Activated T-cell treated with anti-CD3 and anti-CD28 coated beads for 4 hours (primary cell): ENCODE results near the gene UXS1.

Experiments used
- DNase-seq: peaks from one replicate; pipeline ENCODE4 v3.0.0-alpha.2; 2020

The UXS1 gene

DNA sequence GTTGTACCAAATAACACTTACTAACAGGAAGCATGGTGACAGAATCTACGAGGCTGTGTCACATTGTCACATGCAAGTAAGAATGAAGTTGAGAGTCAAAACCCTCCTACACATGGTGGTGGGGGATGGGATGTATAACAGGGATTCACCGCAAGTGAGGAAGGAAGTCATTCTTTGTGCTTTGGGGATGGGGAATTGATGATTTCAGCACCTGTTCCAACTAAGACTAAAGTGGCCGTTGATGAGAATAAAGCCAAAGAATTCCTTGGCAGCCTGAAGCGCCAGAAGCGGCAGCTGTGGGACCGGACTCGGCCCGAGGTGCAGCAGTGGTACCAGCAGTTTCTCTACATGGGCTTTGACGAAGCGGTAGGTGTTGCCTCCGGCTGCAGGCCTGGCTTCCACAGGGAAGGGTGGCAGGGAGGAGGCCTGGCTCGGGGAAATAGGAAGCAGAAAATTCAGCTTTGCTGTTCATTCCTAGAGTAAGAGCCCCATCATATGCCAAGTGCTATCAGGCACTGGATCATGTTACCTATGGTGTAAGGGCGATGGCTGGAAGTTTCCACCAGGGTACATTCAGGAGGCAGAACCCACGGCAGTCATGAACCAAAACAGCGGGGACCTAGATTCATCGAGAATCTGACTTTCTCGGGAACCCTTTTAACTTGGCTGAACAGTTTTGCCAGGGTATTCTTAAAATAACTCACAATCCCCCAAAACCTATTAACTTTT, 120.3 kb downstream of the UXS1 start:
- no peak for DNase-seq

DNA sequence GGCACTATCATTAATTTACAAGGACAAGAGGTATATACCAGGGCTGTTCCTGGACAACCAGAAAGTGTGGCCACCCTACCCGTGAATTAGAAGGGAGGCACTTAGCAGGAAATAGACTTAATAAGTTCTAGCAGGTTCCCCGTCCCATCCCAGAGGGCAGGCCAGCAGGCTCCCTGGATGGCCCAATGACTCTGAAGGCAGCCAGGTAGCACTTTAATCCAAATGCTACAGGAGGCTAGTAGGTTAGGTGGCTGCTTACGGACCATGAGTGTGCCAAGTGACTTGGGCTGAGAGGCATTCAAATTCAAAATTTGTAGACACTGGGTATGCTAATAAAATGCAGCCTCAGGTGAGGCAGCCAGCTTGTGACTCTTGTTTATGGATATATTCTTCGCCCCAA, 123.9 kb downstream of the UXS1 start:
- DNase-seq = no peak

DNA sequence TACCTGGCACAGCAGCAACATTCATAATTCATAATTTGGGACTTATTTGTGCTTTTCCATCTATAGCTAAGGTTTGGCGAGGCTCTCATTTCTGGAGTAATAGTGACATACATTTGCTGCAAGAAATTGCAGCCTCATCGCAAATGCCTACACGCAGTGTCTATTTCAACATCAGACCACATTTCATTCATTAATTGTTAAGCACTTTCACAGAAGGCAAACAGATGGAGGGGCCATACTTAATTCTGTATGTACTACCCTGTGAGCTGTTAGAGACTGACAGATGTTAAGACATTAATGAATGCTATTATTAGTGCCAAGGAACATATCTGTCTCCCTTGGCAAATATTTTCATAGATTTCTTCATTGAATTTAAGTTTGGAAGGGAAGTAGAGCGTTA, 125.7 kb downstream of the UXS1 start:
- DNase-seq = no peak

DNA sequence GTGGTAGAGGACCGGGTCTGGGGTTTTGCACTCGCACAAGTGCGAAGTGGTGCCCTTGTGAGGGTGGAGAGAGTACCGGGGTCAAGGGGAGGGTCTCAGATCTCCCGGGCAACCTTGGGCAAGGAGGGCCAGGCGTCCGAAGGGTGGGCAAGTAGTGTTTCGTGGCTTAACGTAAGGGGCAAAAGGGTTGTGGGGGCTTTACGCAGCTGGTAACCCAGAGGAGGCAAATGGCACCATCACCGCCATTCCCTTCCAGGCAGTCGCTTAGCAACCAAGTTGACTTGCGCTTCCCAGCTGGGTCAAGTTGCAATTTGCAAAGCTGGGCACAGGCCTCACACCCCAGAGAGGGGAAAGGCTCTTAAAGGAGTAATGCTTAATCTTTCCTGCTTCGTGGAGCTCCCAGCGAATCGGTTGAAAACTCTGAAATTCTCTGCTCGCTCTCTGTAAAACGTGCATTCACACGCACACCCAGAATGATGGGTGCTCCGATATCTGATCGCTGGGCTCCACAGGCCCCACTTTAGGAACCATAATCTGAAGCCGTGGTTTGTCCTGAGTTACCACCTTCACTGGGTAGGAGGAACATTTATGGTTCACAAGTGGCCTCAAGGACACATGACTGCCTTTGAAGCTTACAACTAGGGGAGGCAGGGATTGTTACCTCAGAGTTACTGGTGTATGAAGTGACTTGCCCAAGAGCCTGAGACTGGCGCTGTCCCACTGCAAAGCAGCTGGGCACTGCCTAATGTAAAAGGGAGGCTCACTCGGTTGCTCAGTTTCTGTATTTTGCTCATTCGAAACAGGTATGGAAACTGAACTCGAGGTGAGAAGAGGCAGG, 127.9 kb downstream of the UXS1 start:
- no peak for DNase-seq

DNA sequence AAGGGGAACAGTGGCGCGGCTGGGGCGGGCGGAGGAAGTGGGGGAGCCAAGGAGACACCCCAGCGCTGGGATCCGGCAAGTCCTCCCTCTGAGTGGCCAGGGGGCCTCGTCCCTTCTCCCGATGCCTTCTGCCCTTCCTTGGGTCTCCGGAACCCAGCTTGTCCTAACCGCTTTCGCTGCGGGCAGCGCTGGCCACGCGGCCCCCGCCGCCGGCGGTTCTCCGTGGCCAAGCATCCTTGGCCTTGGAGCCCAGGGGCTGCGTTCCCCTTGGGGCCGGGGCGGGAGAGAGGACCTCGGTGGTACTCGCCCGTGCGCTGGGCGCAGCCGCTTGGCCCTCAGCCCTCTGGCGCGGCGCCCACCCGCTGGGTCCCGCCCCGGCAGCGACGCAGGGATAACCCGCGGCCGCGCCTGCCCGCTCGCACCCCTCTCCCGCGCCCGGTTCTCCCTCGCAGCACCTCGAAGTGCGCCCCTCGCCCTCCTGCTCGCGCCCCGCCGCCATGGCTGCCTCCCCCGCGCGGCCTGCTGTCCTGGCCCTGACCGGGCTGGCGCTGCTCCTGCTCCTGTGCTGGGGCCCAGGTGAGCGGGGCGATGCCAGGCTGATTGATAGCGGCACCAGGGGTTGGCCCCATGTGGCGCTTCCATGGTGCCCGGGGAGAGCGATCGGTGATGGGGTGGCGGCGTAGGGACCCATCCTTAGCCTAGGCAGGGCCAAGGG, 128.7 kb downstream of the UXS1 start:
- no peak for DNase-seq

DNA sequence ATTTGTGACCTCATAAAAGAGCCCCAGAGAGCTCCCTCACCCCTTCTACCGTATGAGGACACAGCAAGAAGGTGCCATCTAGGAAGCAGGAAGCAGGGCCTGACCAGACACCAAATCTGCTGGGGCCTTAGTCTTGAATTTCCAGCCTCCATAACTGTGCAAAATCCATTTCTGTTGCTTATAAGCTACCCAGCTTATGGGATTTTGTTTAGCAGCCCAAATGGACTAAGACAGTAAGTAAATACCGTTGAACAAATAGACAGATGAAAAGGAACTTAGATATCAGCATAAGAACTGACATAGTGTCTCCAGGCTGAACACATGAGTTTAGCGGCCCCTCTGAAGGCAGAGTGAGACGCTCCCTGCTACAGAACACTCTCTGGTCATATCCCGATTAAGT, 130.9 kb downstream of the UXS1 start:
- DNase-seq = no peak

DNA sequence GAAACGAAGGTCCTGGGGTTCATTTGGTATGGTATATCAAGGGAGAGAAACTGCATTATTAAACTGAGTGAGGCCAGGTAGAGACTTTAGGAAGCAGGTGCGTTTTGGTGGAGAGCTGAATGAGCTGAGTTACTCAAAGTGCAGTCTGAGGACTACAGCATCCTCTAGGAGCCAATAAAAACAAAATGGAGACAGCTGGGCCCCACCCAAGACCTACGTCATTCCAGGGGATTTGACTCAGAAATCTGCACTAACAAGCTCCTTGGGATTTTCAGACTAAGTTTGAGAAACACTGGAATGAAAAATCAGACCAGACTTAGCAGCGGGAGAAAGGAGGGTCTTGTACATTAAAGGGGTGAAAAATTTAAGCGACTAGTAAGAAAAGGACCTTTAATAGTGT, 131.5 kb downstream of the UXS1 start:
- no peak for DNase-seq

DNA sequence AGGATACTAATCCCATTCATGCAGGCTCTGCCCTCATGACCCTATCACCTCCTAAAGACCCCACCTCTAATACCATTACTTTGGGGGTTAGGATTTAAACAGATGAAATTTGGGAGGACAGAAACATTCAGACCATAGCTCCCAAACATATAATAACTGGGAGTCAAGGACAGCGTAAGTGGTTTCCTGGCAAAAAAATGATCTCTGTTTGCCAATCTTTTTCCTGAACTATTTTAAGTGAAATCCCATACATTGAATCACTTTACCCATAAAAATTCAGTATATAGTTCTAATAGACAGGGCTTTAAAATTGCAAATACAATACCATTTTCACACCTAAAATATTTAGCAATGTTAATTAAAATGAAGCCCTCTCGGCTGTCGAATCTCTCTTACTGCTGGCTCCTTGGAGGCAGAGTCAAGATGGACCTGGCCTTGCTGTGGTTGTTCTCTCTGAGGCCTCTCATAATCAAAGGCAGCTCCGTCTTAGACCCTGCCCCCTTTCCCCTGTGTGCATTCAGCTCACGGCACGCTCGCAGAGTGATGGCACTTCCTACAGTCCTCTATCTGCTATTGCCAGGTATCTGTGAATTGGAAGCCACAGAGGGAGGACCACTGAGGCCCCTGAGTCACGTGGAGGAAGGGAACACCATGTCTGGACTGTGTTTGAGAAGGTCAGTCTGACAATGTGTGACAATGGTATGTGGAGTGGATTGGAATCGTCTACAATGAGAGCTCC, 132.3 kb downstream of the UXS1 start:
- no peak for DNase-seq

DNA sequence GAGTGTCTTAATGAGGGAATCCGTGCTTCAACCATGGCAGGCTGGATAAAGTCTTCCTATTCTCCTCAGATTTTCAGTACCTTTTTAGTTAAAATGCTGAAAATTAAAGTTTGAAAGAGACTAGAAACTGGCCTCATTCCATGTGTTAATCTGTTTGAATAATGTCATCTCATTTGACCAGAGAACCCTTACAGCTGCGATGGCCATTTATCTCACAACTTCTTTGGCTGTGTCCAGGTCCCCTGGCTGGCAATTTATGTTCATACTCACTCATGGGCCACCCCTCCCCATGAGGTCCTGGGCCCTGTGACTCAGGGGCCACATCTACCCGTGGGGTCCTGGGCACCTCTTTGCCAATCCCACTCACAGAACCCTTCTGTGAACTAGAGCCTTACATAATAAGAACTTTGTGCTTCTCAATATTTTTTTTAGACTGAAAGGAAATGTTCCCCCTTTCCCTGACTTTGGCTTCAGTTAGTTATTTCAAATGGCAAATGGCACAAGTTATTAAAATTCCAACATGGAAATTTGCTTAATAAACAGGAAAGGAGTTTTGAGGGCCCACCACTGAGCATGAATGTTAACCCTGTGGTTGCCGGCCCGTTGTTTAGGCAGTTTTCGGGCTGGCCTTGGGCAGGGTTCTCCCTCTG, 134.6 kb downstream of the UXS1 start:
- no peak for DNase-seq

DNA sequence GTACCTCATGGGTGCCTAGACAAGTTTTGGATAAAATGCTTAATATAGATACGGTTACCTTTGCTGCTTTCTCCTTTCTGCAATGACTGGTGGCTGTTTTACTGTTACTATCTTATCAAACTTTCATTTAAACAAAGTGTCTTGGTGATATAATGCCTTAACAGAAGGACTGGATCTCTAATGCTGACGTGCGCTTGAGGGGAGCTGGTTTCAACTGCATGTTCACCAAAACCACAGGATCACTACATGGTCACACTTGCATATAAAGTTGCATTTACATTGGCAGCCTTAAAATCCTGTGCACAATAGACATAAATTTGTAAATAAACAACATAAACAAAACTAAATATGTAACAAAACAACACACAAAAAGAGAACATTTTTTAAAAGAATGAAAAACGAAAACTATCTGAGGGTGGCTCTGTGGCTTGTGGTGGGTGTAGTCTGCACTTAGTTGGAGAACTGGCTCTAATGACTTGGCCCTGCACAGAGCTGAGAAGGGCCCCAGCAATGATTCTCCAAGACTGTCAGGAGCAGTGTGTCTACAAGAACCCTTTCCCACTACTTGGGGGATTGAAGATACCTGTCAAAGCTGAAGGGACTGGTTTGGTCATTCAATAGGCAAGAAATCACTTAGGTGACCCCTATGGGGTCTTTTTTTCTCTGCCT, 135.5 kb downstream of the UXS1 start:
- no peak for DNase-seq

DNA sequence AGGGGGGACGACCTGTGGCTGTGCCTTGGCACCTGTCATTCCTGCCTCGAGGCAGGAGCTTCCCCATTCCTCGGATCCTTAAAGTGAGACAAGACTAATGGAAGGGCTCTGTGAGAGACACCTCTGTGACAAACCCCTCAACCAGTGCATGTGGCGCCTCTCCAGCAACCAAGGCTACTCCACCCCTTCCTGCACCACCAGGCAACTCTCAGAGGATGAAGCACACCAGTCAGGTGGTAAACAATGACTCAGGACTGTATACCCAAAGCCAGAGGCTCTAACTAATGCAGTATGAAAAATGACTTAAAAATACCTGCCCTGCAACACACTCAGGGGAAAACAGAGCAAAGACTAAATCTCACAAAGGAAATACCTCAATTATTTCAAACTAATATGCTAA, 136.9 kb downstream of the UXS1 start:
- peak; percentile 21 for DNase-seq

DNA sequence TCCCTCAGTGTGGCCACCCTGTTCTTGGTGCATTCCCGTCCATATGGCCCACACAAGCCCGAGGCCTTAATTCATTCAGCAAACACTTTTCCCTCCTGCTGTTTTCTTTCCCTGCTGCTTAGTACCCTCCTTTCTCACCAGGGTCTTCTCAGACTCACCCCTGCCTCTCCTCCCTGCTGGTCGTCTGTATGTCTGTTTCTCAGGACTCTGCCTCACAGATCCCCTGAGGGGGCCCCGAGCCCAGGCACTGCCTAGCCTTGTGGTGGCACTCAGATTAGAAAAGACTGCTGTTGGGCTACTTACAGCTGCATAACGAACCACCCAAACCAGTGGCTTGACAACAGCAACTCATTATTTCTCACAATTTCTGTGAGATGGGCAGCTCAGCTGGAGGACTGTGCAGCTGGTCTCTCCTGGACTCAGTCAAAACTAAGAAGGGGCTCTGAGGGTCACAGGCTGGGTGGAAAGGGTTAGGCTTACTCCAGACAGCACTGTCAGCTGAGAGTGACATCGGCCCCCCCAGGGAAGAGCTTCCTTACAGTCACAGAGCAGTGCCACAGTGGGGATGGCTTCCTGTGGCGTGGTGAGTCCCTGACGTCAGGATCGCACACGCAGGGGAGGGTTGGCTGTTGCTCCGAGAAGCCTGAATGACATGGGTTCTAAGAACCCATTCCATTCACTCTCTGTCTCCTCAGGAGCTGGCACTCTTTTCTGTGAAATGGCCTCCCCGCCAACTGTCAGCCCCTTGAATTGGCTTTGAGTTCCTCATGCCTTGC, 139.0 kb downstream of the UXS1 start:
- no peak for DNase-seq

DNA sequence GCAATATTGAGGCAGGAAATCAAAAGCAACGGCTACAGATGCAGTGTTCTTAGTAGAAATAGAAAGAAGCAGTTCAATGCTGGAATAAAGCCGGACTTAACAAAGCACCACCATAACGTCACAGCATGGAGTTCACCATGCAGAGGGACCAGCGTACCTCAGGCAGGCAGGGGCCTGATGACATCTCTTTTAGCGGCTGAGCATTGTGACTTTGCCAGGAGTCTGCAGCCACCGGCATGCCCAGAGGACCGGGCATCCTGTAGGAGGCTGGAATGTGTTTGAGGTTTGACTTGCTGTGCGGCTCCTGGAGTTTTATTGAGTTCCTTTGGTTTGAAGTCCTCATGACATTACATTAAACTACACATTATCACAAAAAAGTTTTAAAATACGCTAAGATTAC, 139.8 kb downstream of the UXS1 start:
- no peak for DNase-seq

DNA sequence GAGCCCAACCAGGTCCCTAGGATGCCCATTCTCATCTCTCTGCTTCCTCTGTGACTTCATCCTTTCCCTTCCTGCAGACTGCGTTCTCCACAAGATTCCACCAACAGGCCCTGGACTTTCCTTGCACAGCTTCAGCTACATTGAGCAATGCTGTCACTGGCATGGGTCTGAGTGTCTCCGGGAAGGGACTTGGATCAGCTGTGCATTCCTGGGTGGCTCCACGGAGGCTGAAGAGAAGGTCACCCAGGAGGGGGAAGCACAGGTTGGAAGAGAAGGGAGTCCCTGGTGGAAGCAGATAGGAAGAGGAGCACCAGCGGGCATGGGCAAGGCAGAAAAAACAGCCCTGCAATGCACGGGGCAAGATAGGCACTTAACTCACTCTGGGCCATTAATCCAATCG, 140.5 kb downstream of the UXS1 start:
- DNase-seq = no peak

DNA sequence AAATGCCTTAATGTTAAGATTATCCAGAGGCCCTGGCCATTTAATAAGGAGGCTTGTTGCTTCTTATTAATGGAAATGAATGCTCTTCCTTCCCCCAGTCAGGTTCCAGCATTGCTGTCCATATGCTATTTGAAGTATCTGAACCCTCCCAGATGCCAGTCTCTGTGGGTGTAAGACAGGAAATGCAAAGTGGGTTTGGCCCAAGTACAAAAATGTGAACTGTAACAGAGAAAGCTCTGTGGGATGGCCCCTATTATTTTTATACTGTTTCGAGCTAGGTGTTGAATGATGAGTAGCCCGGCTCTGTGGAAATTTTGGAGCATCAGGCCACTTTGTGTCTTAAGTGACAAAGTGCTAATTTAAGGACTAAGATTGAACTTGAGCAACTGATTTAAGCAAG, 141.0 kb downstream of the UXS1 start:
- no peak for DNase-seq

DNA sequence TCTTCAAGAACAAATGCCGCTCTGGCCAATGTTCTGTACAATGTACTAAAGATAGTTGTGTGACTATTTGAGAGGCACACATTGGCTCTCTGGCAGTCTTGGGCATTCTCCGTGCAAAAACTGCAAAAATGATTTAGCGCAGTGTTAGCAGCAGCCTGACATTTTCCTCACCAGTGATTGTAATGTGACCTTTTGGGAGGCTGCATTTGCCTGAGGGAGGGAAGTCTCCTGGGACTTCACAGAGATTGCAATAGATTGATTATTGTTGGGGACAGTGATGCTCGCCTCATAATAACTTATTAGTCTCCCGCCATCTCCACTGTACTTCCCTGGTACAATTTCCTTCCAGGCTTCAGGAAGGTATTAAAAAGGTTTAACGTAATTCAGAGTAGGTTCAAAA, 149.2 kb downstream of the UXS1 start:
- no peak for DNase-seq

DNA sequence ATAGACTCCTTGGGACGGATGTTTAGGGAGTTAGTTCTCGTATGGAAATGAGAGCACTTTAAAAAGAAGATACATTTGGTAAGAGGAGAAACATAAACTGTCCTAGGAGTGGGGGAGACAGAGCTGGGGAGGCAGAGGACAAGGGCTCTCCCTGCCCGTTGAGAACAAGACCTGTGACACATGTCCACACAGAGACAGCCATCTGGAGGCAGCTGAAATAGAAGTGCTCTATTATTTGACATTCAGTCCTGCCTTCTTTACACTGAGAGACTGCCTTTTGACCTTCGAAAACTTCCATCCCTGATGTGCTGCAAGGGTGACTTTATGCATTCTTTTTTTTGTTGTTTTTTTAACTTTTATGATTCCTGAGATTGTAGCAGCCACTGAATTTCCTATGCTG, 150.1 kb downstream of the UXS1 start:
- no peak for DNase-seq
